Urothelium cell line (cell line): Measurements from ENCODE around the gene TTLL9.
A peak's percentile ranks its signal among the peaks of the same experiment; 100 is the strongest.

ENCODE experiments used
- DNase-seq: peaks from one replicate; pipeline ENCODE4 v3.0.0; 2011; ENCODE audit warnings: low spot score, mixed read lengths
- FAIRE-seq: peaks from 2 replicates; lab custom pipeline; 2011; peaks lifted over from hg19 to GRCh38; lab: Jason Lieb, UNC

The TTLL9 gene

GRCh38 chr20:31836853-31837608 lies 33.4 kb upstream of the TTLL9 start:
- FAIRE-seq (no peak), DNase-seq (no peak)

- FAIRE-seq, result no peak
These were observed 32.5 kb upstream of the TTLL9 start for GRCh38 chr20:31837896-31838397.

DNA sequence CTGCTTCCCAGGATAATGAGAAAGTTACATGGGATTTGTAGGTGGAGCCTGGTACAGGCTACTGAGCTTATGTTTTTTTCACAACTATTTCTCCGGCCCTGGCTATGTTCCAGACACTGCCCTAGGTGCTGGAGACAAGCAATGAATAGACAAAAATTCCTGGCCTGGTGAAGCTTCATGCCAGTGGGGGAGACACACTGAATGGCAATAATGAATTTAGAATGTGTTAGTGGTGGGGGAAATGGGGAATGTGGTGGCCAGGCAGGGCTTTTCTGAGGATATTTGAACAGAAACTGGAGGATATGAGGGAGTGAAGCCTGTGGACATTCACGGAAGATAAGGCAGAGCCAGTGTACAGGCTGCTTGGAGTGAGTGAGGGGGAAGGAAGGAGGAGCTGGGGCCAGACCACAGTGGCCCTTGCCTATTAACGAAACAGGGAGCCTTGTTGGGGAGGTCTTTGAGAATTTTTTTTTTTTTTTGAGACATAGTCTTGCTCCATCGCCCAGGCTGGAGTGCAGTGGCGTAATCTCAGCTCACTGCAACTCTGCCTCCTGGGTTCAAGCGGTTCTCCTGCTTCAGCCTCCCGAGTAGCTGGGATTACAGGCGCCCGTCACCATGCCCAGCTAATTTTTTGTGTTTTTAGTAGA lies 31.7 kb upstream of the TTLL9 start:
- FAIRE-seq (peak; percentile 65), DNase-seq (peak; percentile 63)

More at GRCh38 chr20:31837896-31838397, 32.5 kb upstream of the TTLL9 start:
- DNase-seq, result no peak

GRCh38 chr20:31839782-31840487 lies 30.5 kb upstream of the TTLL9 start:
- no peak for DNase-seq
- peak; percentile 48 for FAIRE-seq

GRCh38 chr20:31840906-31841816 lies 29.3 kb upstream of the TTLL9 start:
- FAIRE-seq (no peak), DNase-seq (no peak)

GRCh38 chr20:31841928-31842327 lies 28.5 kb upstream of the TTLL9 start:
- FAIRE-seq (no peak), DNase-seq (peak; percentile 93)

- FAIRE-seq, result peak; percentile 53
- peak; percentile 65 for DNase-seq
These were observed 27.8 kb upstream of the TTLL9 start for GRCh38 chr20:31842471-31843157.

DNA sequence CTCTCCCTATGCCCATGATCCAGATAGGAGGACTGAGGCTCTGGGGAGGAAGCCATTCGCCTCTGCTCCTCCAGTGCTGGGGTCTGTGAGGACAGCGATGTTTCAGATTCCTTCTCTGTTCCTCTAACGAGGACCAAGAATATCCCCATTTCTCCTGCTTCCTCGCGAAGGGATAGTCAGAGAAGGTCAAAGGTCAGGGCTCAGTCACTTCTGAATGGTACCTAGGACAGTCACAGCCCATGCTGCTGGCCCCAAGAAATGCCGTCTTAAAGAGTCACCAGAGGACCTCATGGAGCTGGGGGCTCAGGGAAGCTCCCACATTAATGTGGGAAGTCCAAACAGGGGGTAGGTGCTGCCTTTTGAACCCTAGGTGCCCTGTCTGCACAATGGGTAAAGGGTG lies 27.1 kb upstream of the TTLL9 start:
- DNase-seq (no peak), FAIRE-seq (no peak)

DNA sequence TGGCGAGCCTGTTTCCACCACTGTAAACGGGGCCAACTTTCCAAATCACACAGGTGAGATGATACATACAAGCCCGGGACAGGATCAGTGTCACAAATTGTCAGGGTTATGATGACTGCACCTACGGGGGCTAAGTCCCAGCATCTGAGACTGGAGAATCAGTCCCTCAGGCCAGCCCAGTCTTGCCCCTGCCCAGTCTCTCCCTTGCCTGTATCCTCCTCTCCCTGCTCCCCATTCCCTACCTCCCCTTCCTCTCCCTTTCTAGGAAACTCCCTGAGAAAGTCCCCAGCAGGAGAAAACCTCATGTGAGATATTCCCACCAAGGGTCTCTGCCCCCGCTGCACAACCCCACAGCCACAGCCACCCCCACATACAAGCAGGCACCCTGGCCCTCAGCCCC lies 26.6 kb upstream of the TTLL9 start:
- DNase-seq (no peak), FAIRE-seq (no peak)

- FAIRE-seq, result no peak
These were observed 25.6 kb upstream of the TTLL9 start for GRCh38 chr20:31844737-31845299.

DNA sequence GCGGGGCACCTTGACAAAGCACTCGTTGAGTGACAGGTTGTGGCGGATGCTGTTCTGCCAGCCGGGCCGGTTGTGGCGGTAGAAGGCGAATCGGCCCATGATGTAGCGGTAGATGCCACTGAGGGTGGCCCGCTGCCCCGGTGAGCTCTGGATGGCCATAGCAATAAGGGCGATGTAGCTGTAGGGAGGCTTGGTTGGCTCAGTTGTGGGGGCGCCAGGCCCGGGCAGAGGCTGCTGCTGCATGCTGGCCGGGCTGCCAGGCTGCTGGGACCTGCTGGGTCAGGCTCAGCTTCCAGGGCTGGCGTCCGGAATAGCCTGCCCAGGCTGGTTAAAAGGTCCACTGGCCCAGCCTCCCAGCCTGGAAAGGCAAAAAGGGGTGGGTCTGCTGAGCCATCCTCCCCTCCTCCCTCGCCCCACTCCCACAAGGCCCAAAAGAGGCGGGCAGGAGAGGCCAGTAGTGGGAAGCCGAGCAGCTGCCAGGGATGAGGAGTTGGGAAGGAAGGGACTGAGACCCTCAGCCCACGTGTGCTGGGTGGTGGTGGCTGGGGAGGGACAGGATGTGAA lies 25.1 kb upstream of the TTLL9 start, which contains the start of gene FOXS1:
Gene FOXS1 (minus strand): TSS at position 305 of the 564 bp plus-strand sequence. CDS start 62 bp downstream, at position 243.
- DNase-seq (no peak), FAIRE-seq (no peak)

More at GRCh38 chr20:31844737-31845299, 25.6 kb upstream of the TTLL9 start:
- DNase-seq, result no peak

GRCh38 chr20:31846793-31847138 lies 23.7 kb upstream of the TTLL9 start:
- no peak for FAIRE-seq
- DNase-seq, result no peak

DNA sequence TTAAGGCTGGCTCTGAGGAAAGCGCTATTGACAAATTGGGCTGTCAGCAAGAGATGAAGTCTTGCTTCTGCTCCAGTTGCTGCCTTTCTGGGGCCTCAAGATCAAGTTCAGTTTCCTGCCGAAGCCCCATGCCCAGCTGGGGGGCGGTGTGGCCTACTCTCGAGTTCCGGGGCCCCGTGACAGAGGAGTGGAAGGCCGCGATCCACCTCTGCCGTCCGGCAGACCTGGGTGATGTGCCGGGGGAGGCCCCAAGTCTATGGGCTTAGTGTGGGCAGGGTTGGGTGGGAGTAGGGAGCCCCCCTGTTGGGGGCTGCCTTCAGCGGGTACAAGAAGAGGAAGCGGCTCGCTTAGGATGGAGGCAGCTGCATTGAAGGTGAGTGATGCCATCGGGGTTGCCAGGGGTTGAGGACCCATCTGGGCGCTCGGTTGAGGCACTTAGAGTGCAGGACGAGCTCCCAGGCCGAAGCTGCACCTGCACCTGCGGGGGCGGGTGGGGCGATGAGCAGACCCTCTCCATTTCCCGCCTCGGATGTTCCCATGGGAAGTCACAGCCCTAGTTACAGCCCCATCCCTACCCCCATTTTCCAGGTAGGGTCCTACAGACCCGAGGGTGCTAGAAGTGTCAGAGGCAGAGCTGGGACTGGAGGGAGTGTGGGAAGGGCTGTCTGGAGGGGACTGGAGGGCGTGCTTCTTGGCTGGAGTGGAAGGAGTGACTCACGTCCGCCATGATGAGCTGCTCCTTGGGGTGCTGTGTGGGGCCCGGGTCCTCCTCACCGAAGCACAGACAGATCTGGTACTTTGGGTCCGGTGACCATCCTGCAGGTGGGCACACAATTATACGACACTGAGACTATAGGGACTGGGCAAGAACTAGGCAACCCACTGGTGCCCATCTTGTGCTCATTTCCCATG lies 22.1 kb upstream of the TTLL9 start:
- no peak for DNase-seq

GRCh38 chr20:31849306-31849930 lies 21.0 kb upstream of the TTLL9 start:
- no peak for FAIRE-seq
- no peak for DNase-seq

More for the DNA sequence above, 22.1 kb upstream of the TTLL9 start:
- no peak for FAIRE-seq

GRCh38 chr20:31851240-31851955 lies 19.0 kb upstream of the TTLL9 start:
- DNase-seq (no peak), FAIRE-seq (no peak)

- FAIRE-seq (no peak), DNase-seq (no peak)
These were observed 17.0 kb upstream of the TTLL9 start for GRCh38 chr20:31853481-31853880.

DNA sequence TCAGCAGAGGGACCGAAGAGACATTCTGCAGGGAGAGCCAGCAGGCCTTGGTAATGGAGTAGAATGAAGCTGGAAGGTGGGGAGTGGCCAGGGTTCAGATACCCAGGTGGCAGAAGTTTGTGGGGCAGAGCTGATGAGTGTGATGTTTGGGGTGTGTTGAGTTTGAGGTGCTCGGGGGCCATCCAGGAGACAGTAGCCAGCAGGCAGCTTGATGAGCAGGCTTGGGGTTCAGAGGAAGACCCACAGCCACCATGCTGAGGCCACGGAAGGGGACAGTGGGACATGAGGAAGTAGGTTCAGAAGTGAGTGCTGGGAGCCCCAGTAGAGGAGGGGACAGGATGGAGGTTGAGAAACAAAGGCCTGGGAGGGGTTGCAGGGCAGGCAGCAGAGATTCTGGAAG lies 13.9 kb upstream of the TTLL9 start:
- DNase-seq (no peak), FAIRE-seq (no peak)
